22Rv1 (cell line): ENCODE results near the gene GUCY1B1.

ENCODE experiments used
- CTCF ChIP-seq: fragments of 450-650 bp; IDR thresholded peaks from 2 replicates; pipeline ENCODE4 v1.5.1; 2017; ENCODE audit warnings: mild to moderate bottlenecking
- ZFX ChIP-seq: fragments of 450-650 bp; IDR thresholded peaks from 2 replicates; pipeline ENCODE4 v1.6.1; 2017; ENCODE audit warnings: antibody characterized with exemption, borderline replicate concordance

GRCh38 chr4:155818639-155819038 is 59.8 kb downstream of the GUCY1B1 start:
- TF ChIP-seq CTCF = no peak
- TF ChIP-seq ZFX = no peak
